ENCODE results near the gene FHL2.

Gene FHL2

DNA sequence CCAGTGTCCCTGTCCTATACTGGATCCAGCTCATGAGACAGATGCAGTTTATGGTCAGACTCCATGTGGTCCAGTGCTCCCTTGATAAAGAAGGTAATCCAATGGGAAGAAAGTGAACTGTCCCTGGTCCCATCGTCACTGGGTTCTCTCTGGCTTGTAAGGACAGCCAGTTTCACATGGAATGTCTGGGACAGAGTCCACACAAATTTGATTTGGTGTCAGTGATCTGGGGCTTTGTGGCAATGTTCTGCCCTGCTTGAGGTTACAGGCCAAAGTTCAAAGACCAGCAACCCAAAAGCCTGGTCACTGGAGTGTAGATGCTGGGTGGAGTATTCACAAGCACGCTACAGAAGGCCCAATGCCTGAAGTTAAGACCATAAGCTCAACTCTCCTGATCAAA is 22.2 kb upstream of the FHL2 start:
- no peak for ATAC-seq

DNA sequence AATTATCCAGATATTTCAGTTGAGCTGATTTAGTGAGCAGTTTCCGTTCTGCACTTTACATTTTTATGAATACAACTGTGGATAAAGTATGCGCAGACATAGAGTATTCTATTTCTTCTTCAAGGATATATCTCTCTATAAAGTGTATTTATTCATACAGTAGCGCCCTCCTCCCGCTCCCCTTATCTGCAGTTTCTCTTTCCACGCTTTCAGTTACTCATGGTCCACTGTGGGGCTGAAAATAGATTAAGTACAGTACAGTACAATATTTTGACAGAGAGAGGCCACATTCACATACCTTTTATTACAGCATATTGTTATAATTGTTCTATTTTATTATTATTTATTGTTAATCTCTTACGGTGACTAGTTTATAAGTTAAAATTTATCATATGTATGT is 19.7 kb upstream of the FHL2 start:
- ATAC-seq, result no peak

DNA sequence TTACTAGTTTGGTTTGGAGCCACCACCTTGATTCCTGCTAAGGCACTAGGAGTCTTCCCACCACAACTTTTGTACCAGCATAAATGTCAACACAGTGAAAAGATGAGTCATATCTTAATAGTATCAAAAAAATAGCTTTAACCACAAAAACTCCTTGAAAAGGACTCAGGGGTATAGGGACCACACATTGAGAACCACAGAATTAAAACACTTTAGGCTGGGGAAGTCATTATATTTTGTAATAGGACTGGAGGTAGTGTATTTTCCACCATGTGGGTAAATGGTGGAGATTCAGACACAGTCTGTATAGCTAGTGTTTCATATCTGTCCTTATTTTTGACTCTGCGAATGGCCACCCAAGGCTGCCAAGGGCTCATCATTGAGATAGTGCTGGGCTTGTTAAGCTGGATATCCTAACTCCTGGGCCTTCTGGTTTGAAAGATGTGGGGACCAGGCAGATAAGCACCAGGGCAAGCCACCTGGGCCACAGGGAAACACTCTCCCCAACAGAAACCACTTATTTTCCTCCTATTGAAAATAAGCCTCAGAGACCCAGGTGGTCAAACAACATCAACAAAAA is 19.1 kb upstream of the FHL2 start:
- ATAC-seq, result no peak

DNA sequence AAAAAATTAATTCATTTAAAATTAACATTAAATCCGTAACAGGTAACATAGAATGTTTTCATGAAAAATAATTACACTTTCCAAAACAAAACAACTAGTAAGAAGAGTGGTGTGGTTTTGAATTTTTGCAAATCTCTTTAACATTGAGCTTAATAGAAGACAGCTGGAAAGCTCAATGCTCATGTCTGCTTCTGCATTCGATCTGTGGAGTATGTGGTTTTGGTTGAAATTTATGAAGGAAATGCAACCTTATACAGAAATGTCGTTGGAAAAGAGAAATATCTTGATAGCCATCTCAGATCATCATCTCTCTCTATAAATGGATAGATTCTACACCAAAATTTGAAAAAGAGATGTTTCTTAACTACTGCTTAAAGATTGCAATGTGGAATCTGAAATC is 17.3 kb upstream of the FHL2 start:
- ATAC-seq, result no peak

DNA sequence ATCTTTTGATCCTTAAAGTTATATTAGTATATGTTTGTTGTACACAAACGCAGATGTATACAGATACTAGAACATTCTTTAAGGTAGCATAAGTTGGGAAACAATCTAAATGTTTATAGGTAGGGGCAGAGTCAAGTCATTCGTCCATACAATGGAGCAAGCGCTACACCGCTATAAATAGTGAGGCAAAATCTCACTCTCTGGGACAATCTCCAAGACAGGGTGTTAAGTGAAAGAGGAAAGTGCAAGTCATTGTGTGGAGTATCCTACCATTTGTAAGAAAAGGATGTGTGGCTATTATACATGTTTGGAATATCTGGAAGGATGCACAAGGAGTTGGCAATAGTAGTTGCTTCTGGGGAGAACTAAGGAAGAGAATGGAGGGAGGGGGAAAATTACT is 16.2 kb upstream of the FHL2 start:
- ATAC-seq, result no peak

DNA sequence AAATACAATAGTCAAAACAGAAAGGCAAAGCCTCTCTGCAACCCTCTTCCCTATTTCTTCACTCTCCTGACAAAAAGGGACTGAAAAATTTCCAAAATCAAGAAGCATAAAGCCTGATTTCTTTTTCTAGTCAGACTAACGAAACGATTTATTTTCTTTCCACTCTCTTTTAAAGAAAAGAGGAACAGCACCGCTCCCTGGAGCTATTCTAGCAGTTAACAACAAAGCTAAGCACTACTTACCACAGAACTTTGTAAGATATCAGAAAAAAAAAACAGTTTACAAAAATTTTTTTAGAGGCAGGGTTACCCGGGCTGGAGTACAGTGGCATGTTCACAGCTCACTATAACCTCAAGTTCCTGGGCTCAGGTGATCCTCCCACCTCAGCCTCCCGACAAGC is 14.4 kb upstream of the FHL2 start:
- no peak for ATAC-seq

DNA sequence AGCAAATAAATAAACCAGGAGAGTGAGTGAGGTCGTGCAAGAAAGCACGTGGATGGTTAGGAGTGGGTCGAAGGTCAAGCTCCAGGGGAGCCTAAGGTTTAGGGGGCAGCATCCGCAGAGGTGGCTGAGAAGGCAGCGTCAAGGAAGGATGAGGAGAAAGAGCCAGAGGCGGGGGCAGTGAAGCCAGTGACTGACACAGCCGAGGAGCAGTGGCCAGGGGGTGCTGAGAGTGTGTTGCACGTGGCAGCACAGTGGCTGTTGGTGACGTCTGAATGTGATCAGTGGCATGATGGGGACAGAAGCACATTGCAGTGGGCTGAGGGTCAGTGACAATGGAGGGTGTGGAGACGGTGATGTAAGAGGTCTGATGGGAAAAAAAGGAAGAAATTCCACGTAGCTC is 13.7 kb upstream of the FHL2 start:
- ATAC-seq, result no peak

DNA sequence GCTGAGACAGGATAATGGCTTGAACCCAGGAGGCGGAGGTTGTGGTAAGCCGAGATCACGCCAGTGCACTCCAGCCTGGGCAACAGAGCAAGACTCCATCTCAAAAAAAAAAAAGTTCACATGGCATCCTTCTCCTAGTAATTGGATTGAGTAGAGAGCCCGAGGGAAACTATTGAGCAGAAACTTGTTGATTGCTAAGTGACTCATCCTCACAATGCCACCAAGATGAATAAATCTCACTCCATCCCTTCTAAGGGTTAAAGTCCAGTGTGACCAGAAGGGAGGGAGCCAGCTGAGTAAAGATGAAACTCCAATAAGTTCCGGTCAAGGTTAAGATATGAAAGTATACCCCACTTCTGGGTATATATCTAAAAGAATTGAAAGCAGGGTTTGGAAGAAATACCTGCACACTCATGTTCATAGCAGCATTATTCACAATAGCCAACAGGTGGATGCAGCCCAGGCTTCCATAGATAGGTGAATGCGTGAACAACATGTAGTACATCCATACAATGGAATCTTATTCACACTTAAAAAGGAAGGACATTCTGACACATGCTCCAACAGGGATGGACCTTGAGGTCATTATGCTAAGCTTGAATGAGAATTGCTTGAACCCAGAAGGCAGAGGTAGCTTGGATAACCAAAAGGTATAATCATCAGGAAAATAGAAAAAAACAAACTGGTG is 13.0 kb upstream of the FHL2 start:
- no peak for ATAC-seq

DNA sequence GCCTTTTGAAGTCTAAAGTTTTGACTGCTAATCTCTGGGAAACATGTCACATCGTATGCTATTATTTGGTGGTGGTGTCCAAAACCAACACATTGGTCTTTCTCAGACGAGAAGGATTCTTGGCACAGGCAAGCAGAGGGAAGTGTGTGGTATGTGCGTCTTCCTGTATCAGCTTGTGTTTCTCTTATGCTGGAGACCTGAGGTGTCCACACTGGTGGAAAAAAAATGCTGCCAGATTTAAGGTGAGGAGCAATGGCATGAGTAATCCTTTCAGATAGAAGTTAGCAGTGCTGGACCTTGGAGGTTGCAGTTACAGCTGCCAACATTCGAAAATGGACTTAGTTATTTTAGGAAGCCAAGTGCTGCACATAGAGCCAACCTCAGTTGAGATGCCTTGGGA is 11.7 kb upstream of the FHL2 start:
- ATAC-seq, result no peak

DNA sequence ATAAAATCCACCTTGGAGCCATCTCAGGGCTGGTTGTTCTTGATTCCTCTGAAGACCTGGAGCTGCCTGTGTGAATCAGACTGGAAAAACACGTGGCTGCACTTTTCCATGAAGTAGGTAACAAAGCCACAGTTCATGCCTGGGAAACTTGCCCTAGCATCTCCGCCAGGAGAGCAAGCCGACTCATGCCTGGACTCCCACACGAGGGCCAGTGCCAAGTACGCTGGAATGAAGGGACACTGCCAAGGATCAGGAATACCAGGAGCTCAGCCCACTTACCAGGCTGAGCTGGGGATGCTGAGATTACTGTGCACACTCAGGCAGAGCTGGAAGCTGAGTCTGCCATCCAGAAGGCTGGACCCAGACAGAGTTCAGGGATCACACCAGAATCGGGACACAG is 10.9 kb upstream of the FHL2 start:
- no peak for ATAC-seq

DNA sequence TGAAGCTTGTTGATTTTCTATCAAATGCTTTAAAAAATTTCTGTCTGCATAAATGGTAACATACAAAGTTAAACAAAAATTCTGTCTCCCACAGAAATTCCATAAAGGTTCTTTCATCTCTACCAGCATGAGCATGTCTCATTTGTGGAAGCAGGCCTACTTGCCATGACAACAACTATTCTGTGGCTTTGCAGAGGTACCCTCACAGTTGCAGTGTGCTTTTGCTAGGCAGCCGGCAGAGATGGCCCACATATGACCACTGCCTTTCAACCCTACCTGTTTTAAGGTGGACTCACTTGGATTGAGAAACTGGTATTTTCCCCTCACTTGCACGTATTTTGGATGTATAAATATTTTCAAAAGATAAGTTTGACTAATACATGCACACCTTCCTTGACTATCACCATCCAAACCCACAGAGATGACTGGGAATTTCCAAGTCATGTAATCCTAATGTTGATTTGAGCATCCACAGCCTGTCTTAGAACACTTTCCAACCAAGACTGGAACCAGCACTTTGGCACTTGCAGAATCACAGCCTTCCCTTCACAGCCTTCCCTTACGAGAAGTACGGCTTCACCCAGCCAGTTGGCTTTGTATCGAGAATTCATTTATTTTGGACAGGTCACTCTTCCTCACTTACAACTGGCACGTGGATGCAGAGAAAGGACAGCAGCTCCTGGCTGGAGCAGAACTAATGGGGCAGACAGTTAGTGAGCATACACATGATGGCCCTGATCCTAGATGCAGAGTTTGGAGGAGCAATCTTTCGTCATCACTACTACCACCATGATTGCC is 9.3 kb upstream of the FHL2 start:
- ATAC-seq, result no peak

DNA sequence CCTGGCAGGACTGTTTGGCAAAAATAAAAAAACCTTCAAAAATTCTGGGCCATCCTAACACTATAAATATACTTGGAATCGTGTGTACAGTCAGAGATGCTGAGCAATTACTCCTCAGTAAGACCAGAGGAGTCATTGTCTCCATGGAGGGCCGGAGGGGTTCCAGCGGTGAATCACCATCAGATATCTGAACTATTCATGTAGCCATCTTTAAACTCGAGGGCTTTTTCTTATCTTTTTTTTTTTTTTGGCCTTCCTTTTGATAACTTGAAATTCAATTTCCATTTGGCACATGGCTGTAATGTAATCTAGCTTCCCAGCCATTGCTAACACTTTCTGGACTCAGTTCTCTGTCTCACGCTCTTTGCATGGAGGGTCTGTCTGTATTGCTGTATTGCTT is 7.4 kb upstream of the FHL2 start:
- ATAC-seq, result no peak

DNA sequence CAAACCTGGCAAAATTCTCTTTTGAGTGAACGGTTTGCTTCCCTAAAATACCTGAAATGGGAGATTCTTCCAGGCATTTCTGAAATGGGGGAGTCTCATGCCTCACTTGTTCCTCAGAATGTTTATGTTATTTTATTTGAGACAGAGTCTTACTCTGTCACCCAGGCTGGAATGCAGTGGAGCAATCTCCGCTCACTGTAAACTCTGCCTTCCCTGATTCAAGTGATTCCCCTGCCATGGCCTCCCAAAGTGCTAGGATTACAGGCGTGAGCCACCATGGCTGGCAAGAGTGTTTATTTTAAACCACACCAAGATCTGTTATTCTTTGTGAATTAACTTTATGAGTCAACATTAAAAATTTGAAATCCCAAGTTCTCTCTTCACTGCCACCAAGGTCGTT is 6.4 kb upstream of the FHL2 start:
- no peak for ATAC-seq

DNA sequence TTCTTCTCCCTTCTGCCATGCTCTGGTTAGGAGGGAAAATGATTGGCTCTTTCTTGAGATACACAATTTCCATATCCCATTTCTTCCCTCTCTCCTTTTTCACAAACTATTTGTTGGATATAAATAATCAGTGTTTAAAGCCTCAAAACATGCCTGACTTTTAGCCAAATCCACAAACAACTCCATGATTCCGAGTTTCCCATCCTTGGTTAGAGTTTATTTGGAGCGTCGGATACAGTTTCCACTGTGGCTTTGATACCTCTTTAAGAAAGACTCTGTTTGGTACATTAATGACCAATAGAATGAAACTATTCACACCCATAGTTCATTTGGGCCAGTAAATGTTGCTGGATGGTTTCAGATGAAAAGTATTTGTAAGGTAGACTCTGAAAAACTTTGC is 5.9 kb upstream of the FHL2 start:
- ATAC-seq, result no peak

DNA sequence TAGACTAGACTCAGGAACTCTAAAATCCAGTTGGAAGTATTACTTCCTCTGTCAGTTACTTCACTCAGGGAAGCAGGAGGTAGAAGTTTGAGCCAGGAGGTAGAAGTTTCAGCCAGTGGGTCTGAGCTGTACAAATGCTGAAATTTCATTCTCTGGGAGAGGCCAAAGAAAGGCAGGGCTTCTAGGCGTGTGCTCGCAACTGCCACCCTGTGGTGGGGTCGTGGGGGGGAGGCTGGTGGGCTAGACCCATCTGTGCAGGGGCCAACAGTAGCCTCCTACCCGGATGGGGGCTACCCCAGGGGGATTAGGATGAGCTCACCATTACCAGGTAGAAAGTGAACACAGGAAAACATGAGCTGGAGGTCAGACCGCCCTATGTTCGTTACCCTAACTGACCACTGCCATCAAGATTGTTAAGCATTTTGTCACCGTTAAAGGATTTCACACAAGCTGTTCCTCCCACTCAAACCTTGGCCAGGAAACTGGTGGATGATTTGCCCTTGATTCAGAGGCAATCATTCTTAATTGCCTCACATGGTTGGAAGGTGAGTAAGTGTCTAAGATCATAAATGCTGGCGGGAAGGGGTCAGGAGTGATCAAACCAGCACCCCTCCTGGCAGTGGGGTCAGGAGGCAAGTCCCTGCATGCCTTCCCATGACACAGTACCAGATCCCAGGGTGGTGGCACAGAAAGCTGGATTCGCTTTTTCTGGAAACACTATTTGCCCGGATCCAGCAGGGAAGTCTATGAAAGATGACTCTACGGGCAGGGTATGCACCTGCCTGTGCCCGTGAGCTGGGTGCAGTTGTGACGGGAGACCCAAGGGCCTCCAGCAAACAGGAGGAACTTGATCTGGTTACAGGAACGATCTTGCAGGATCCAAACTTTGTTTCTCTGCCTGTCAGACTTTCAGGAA is 5.2 kb upstream of the FHL2 start:
- no peak for ATAC-seq

DNA sequence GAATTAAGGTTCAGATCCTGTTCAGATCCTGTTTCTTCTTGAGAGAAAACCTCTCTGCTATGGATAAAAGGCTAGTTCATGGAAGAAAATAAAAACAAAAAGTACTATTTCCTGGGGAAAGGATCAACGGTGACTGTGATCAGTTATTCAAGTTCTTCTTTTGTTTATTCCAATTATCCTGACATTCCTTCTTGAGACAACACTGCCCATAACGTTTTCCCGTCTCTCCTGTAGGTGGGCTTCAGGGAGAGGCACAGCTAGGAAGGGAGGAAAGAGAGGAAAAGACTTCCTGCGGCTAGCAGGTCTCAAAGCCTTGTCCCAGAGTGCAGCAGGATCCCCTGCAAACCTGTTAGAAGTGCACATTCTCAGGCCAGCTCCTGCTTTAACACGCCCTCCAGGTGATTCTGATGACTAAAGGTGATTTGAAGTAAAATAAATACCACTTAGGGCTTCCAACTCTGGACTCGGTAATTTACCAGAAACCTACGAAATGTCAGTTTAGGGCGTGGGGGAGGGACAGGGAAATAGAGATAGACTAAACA is 4.5 kb upstream of the FHL2 start:
- ATAC-seq, result no peak

DNA sequence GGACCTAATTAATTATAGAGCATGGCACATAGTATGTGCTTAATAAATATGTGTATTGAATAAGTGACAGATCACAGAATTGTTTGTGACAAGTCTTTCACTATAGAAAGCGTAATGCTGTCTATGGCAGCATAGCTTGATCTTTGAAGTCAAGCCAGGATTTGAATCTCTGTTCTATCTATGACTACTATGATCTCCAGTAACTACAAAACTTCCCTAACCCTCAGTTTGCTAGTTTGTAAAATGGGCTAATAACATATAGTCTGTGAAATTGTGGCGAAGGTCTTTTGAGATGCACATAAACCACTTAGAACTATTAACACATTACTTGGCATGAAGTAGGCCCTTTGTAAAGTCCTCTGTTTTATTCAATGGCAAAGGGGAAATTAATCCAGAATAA is 4.0 kb upstream of the FHL2 start:
- no peak for ATAC-seq

DNA sequence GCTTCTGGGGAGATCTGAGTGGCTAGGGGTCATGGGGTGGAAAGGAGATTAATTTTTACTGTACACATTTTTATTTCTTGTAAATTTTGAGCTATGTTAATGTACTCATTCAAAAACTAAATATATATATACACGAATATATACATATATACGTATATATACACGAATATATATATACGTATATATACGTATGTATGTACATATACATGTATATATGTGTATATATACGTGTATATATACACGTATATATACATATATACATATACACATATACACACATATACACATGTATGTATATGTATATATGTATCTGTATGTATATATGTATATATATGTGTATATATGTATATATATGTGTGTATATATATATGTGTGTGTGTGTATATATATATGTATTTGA is 3.0 kb upstream of the FHL2 start:
- ATAC-seq, result no peak

DNA sequence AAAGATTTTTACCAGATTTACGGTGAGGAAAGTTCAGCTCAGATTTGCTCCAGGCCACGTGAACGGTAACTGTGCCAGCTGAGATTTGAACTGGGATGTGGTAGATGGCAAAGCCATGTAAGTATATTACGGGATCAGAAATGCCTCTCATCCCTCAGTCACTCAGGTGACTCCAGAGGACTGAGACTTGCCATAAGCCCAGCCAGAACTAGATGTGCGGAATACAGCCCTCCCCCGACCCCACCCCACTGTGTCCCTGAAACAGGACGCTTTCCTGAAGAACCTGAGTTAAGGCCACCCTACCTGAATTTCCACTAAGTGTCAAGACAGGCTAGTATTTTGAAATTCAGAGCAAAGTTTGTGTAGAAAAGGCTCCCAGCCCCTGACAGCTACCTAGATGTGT is 1.3 kb upstream of the FHL2 start:
- ATAC-seq, result no peak

DNA sequence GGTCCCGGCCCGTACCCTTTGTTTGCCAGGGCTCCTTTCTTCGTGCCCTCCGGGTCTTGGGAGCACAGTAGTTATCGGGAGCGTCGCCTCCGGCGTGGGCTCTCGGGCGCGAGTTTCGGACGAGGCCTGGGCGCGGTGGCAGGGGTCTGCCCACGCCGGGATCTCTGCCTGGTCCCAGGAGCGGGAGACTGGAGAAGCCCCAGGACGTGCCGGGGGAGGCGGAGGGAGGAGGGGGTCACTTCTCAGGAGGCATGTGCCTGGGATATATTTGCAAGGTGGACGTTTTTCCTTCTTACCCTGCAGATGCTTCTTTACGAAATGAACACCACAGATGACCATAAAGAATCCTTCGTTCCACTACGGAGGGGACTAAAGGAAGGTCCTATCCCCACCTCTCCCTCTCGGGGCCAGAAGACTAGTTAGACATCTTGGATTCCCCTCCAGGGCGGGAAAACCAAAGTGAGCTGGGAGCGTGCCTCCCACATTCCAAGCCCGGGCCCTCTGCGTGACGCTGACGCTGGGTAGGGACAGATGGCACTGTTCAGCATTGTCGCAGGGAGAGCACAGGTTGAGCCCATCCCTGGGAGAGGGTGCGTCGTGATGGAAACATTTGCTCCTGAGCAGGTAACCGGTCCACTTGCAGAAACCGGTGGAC is 483 bp upstream of the FHL2 start:
- no peak for ATAC-seq

DNA sequence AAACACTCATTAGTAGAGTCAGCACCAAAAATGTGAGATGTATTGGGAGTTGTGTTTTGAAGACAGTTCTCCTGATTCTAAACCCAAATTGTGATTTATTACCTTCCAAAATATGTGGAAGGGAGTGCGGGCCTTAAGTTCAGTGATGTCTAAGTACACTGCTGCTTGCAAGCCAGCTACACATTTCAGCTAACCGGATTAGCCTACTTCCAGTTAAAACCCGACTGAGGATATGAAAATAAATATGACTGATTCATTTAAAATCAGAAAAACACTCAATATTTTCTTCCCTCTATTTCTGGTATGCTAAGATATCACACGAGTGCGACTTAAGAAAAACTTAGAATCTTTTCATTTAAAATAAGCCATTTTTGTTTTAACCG is 907 bp downstream of the FHL2 start:
- ATAC-seq, result no peak

DNA sequence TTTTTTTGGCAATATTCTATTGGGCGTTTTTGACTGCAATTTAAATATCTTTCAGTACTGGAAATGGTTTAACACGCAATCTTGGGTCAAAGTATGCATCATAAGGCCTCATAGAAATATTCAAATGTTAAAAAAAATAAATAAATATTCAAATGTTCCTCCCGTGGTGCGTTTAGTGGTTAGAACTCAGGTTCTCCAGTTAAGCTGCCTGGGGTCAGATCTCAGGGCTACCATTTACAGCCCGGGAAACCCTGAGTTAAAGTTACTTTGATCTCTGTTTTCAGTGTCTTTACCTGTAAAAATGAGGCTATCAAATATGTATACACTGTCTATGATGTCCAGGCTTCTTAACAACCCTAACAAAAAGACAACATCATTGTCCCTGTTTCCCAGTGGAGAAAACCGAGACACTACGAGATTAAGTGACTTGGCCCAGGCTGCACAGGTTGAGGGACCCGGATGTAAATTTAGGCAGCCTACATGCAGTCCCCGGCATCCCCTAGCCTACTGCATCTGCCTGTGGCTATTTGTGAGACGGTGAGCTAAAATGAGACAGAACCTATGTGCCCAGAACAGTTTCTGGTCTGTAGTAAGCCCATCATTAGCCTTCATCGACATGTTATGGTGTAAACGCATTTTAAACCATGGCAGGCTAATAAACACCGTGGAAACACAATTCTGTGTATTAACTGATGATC is 1.7 kb downstream of the FHL2 start:
- ATAC-seq, result no peak
